ENCODE results near the gene ACMSD. TPM values are rescaled to one million over a fixed set of nuclear protein-coding genes. Genes with fewer than 3 reads are reported as not detected.

ACMSD gene
- total and polyA plus RNA-seq, 2 of the 4 experiments (the other 2 are of a cell fraction) = not detected

DNA sequence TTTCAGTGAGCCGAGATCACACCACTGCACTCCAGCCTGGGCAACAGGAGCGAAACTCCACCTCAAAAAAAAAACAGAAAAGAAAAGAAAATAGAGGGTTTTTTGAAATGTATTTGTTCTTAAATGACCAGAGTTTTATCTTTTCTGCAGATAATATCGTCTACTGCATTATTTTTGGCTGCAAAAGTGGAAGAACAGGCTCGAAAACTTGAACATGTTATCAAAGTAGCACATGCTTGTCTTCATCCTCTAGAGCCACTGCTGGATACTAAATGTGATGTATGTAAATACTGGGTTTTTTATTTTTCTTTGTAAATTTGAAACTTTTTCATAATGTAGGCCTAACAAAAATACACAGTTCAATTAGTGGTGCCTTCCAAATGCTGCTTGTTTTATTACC lies 98.3 kb downstream of the ACMSD start:
- in situ Hi-C loops (cut with MboI; ENCODE audit: low sequenced_read_pairs) = no loop called here
- no peak overlapping the region for H4K91ac ChIP-seq (ENCODE audit: insufficient read depth, low read depth, low read length)
- no peak overlapping the region for H2AK5ac ChIP-seq (ENCODE audit: low read depth, low read length)
- no peak overlapping the region for H2AFZ ChIP-seq (replicated peaks; ENCODE audit: low read length, poor library complexity)
- dilution Hi-C loops (cut with HindIII; ENCODE audit: low sequenced_read_pairs, unreplicated experiment) = no loop called here
- H3K9me1 ChIP-seq (ENCODE audit: insufficient read depth, low read length) = no peaks in the 10 kb centered on the region
- TF ChIP-seq RCOR1 (IDR thresholded peaks at IDR 0.05; ENCODE audit: insufficient replicate concordance, low read length) (no peak), CEBPB (IDR thresholded peaks at IDR 0.05; ENCODE audit: low read depth, low read length) (no peak), NFE2L2 (IDR thresholded peaks at IDR 0.05; ENCODE audit: low read depth, low read length) (no peak), MAFK (IDR thresholded peaks at IDR 0.05; ENCODE audit: low read depth, low read length) (no peak), MAZ (IDR thresholded peaks at IDR 0.05; ENCODE audit: borderline replicate concordance, low read depth, low read length) (no peak), RFX5 (IDR thresholded peaks at IDR 0.05; ENCODE audit: low read depth, low read length) (no peak), MXI1 (IDR thresholded peaks at IDR 0.05; ENCODE audit: borderline replicate concordance, low read depth, low read length) (no peak), FOS (IDR thresholded peaks at IDR 0.05; ENCODE audit: low read depth, low read length) (no peak), CHD1 (IDR thresholded peaks at IDR 0.05; ENCODE audit: low read depth, low read length) (no peak), SMC3 (IDR thresholded peaks at IDR 0.05; ENCODE audit: low read depth, low read length) (no peak)
- TF ChIP-seq, protein P1, sequence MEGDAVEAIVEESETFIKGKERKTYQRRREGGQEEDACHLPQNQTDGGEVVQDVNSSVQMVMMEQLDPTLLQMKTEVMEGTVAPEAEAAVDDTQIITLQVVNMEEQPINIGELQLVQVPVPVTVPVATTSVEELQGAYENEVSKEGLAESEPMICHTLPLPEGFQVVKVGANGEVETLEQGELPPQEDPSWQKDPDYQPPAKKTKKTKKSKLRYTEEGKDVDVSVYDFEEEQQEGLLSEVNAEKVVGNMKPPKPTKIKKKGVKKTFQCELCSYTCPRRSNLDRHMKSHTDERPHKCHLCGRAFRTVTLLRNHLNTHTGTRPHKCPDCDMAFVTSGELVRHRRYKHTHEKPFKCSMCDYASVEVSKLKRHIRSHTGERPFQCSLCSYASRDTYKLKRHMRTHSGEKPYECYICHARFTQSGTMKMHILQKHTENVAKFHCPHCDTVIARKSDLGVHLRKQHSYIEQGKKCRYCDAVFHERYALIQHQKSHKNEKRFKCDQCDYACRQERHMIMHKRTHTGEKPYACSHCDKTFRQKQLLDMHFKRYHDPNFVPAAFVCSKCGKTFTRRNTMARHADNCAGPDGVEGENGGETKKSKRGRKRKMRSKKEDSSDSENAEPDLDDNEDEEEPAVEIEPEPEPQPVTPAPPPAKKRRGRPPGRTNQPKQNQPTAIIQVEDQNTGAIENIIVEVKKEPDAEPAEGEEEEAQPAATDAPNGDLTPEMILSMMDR (conservative IDR thresholded peaks at IDR 0.05; ENCODE audit: low read depth, low read length) = no peak
- no peak overlapping the region for H2BK120ac ChIP-seq (ENCODE audit: low read depth, low read length)
- H3K9me3 ChIP-seq (ENCODE audit: control insufficient read depth, insufficient read depth, low read length) = no peaks in the 10 kb centered on the region
- H3K4me2 ChIP-seq (ENCODE audit: low read depth, low read length) = no peak overlapping the region
- peaks cover 20 to 42% of the 10 kb centered on the region in 2 experiments for H3K79me1 ChIP-seq (ENCODE audit: low read depth in 1 of 2, low read length in 2 of 2)
- no peak overlapping the region for H3K9ac ChIP-seq (ENCODE audit: low read depth, low read length)
- no peaks in the 10 kb centered on the region for H3K27me3 ChIP-seq (ENCODE audit: control insufficient read depth, insufficient read depth, low read length)
- ChIA-PET POLR2A (ENCODE audit: unreplicated experiment) (no interaction called here), CTCF (interaction anchor here (1.5 kb wide), 1 partner anchor 15 kb away, joined by 4 read pairs; no protein-coding TSS in a partner anchor)
- 80% methylated on average over 1 of the region's 4 CpGs; no CpG with 5 or more reads in 1 of the 2 experiments for WGBS, 2 experiments (ENCODE audit: extremely low coverage in 2 of 2, insufficient read length in 1 of 2)
- no peak for ATAC-seq (ENCODE audit: low read depth)
- no TSS peak for BruUV-seq (replicated peaks)
- no peak overlapping the region for H3K23ac ChIP-seq (ENCODE audit: low read depth, low read length)
- no peak overlapping the region for H3K14ac ChIP-seq (replicated peaks; ENCODE audit: low read depth, low read length)
- H3K56ac ChIP-seq (ENCODE audit: extremely low read depth, insufficient read depth, low read length) = no peak overlapping the region
- H2BK15ac ChIP-seq (ENCODE audit: low read depth, low read length) = no peak overlapping the region
- no peak overlapping the region for H3K4ac ChIP-seq (ENCODE audit: low read depth, low read length)
- H3K18ac ChIP-seq (ENCODE audit: low read depth, low read length) = no peak overlapping the region
- no peak overlapping the region for H4K5ac ChIP-seq (ENCODE audit: low read depth, low read length)
- peaks cover 48% of the 10 kb centered on the region for H4K20me1 ChIP-seq (ENCODE audit: insufficient read depth, low read length)
- intact Hi-C loops (cut with micrococcal nuclease) = no loop called here
- DNase-seq = no peak
- no peak overlapping the region for H2AK9ac ChIP-seq (replicated peaks; ENCODE audit: low read depth, low read length, poor library complexity)
- H3K4me3 ChIP-seq (ENCODE audit: insufficient read depth, low read depth, low read length) = no peak overlapping the region
- H3K4me1 ChIP-seq (ENCODE audit: control insufficient read depth, insufficient read depth, low read length) = peaks cover 2% of the 10 kb centered on the region; the same call in 1 of the 2 replicates
- no peak overlapping the region for H2BK5ac ChIP-seq (ENCODE audit: low read depth, low read length, poor library complexity, severe bottlenecking)
- no peak overlapping the region for H4K8ac ChIP-seq (ENCODE audit: low read depth in 2 of 2, low read length in 2 of 2)
- H3K36me3 ChIP-seq (ENCODE audit: control insufficient read depth, insufficient read depth, low read length) = peaks cover 13% of the 10 kb centered on the region
- no peak overlapping the region for H2BK20ac ChIP-seq (ENCODE audit: low read depth, low read length)
- no peak overlapping the region for H3K27ac ChIP-seq (ENCODE audit: insufficient read depth, low read length)
